IMR-90 (cell line): ENCODE measurements around the gene CLSTN3. TPM values are rescaled to one million over a fixed set of nuclear protein-coding genes. Genes with fewer than 3 reads are reported as not detected.

Experiments used
- ATAC-seq: fragments of 200-7000 bp; cut with Tn5 transposase; 2 replicates; pipeline ENCODE4 v1.9.1; 2020; ENCODE audit warnings: low read depth, mild to moderate bottlenecking, moderate library complexity
- BruUV-seq: library from RNA; stranded (reverse); fragments of 400-500 nt; replicated peaks from 2 replicates; lab custom pipeline; 2021; lab: Mats Ljungman, UMichigan
- CTCF ChIA-PET: fragments of 300-600 bp; formaldehyde crosslinking; extraction: SDS; loops from one replicate; lab custom pipeline; 2021; ENCODE audit warnings: antibody characterized with exemption; lab: Yijun Ruan, JAX
- POLR2A ChIA-PET: fragments of 300-600 bp; sonication (Branson Sonifier 250); formaldehyde crosslinking; loops from one replicate; lab custom pipeline; 2022; ENCODE audit warnings: antibody characterized with exemption; ENCODE audit not compliant: unreplicated experiment; lab: Charles Lee
- DNase-seq: peaks from one replicate; pipeline ENCODE4 v3.0.0; 2013
- H2AFZ ChIP-seq: replicated peaks from 2 replicates; pipeline ENCODE3; 2013; ENCODE audit warnings: low read length, mild to moderate bottlenecking; ENCODE audit not compliant: poor library complexity
- H2AK5ac ChIP-seq: 2 replicates; pipeline ENCODE4 v1.6.1; 2013; ENCODE audit warnings: low read depth, low read length, inconsistent platforms
- H2AK9ac ChIP-seq: replicated peaks from 2 replicates; pipeline ENCODE3; 2013; ENCODE audit warnings: mild to moderate bottlenecking, low read depth, low read length, moderate library complexity; ENCODE audit not compliant: poor library complexity
- H2BK120ac ChIP-seq: 2 replicates; pipeline ENCODE4 v1.6.1; 2013; ENCODE audit warnings: low read depth, low read length, inconsistent platforms
- H2BK15ac ChIP-seq: 3 replicates; pipeline ENCODE4 v1.6.1; 2013; ENCODE audit warnings: low read depth, low read length, inconsistent platforms
- H2BK20ac ChIP-seq: 2 replicates; pipeline ENCODE4 v1.6.1; 2013; ENCODE audit warnings: low read depth, mild to moderate bottlenecking, inconsistent platforms, low read length, moderate library complexity
- H2BK5ac ChIP-seq: 2 replicates; pipeline ENCODE4 v1.6.1; 2013; ENCODE audit warnings: mild to moderate bottlenecking, low read depth, low read length, inconsistent platforms; ENCODE audit not compliant: poor library complexity, severe bottlenecking
- H3K14ac ChIP-seq: replicated peaks from 2 replicates; pipeline ENCODE4 v1.6.1; 2013; ENCODE audit warnings: low read depth, low read length, inconsistent platforms
- H3K18ac ChIP-seq: 2 replicates; pipeline ENCODE4 v1.6.1; 2013; ENCODE audit warnings: low read depth, low read length, control low read depth
- H3K23ac ChIP-seq: 2 replicates; pipeline ENCODE4 v1.6.1; 2013; ENCODE audit warnings: low read depth, low read length, inconsistent platforms
- H3K27ac ChIP-seq: 2 replicates; pipeline ENCODE4 v1.5.1; 2013; ENCODE audit warnings: mild to moderate bottlenecking, control low read depth, low read length; ENCODE audit not compliant: insufficient read depth
- H3K27me3 ChIP-seq: 2 replicates; pipeline ENCODE4 v1.6.1; 2013; ENCODE audit warnings: low read length; ENCODE audit not compliant: control insufficient read depth, insufficient read depth
- H3K36me3 ChIP-seq: 2 replicates; pipeline ENCODE4 v1.6.1; 2013; ENCODE audit warnings: low read length, mixed read lengths; ENCODE audit not compliant: control insufficient read depth, insufficient read depth
- H3K4ac ChIP-seq: 2 replicates; pipeline ENCODE4 v1.6.1; 2013; ENCODE audit warnings: low read depth, low read length, inconsistent platforms
- H3K4me1 ChIP-seq: 2 replicates; pipeline ENCODE4 v1.6.1; 2013; ENCODE audit warnings: low read length, mixed read lengths; ENCODE audit not compliant: control insufficient read depth, insufficient read depth
- H3K4me2 ChIP-seq: 2 replicates; pipeline ENCODE4 v1.6.1; 2013; ENCODE audit warnings: low read depth, mild to moderate bottlenecking, control low read depth, low read length, moderate library complexity
- H3K4me3 ChIP-seq: 2 replicates; pipeline ENCODE4 v1.5.1; 2013; ENCODE audit warnings: low read depth, mild to moderate bottlenecking, control low read depth, low read length, moderate library complexity; ENCODE audit not compliant: insufficient read depth
- H3K56ac ChIP-seq: 2 replicates; pipeline ENCODE4 v1.6.1; 2013; ENCODE audit warnings: low read length, inconsistent platforms; ENCODE audit not compliant: insufficient read depth; ENCODE audit errors: extremely low read depth
- H3K79me1 ChIP-seq, 2 experiments: 2 replicates each; pipeline ENCODE4 v1.6.1; 2013; ENCODE audit warnings: low read length in 2 of 2, inconsistent platforms in 1 of 2, low read depth in 1 of 2
- H3K9ac ChIP-seq: 2 replicates; pipeline ENCODE4 v1.6.1; 2013; ENCODE audit warnings: low read depth, low read length, control low read depth
- H3K9me1 ChIP-seq: 2 replicates; pipeline ENCODE4 v1.6.1; 2013; ENCODE audit warnings: low read length, inconsistent platforms; ENCODE audit not compliant: insufficient read depth
- H3K9me3 ChIP-seq: 2 replicates; pipeline ENCODE4 v1.6.1; 2013; ENCODE audit warnings: low read length; ENCODE audit not compliant: control insufficient read depth, insufficient read depth
- H4K20me1 ChIP-seq: 2 replicates; pipeline ENCODE4 v1.6.1; 2013; ENCODE audit warnings: low read length, inconsistent platforms; ENCODE audit not compliant: insufficient read depth
- H4K5ac ChIP-seq: 2 replicates; pipeline ENCODE4 v1.6.1; 2013; ENCODE audit warnings: mild to moderate bottlenecking, low read depth, low read length, control low read depth
- H4K8ac ChIP-seq, 2 experiments: 2 replicates each; pipeline ENCODE4 v1.6.1; 2013; ENCODE audit warnings: low read depth in 2 of 2, low read length in 2 of 2, control low read depth in 1 of 2, inconsistent platforms in 1 of 2
- H4K91ac ChIP-seq: 2 replicates; pipeline ENCODE4 v1.6.1; 2013; ENCODE audit warnings: low read depth, low read length, inconsistent platforms; ENCODE audit not compliant: insufficient read depth
- BHLHE40 ChIP-seq: fragments of 150-350 bp; IDR thresholded peaks from 2 replicates; pipeline ENCODE4 v1.6.1; 2016; ENCODE audit warnings: mild to moderate bottlenecking, low read depth, low read length
- CEBPB ChIP-seq: IDR thresholded peaks from 2 replicates; pipeline ENCODE4 v1.6.1; 2012; ENCODE audit warnings: low read depth, low read length, improper control_type of control experiment
- FOS ChIP-seq: fragments of 150-350 bp; IDR thresholded peaks from 2 replicates; pipeline ENCODE4 v1.6.1; 2016; ENCODE audit warnings: low read depth, low read length
- MAFK ChIP-seq: IDR thresholded peaks from 2 replicates; pipeline ENCODE4 v1.6.1; 2012; ENCODE audit warnings: low read depth, low read length, improper control_type of control experiment
- MAZ ChIP-seq: IDR thresholded peaks from 2 replicates; pipeline ENCODE4 v1.6.1; 2012; ENCODE audit warnings: low read depth, mild to moderate bottlenecking, low read length, improper control_type of control experiment, moderate library complexity, borderline replicate concordance
- MXI1 ChIP-seq: IDR thresholded peaks from 2 replicates; pipeline ENCODE4 v1.6.1; 2012; ENCODE audit warnings: low read depth, mild to moderate bottlenecking, low read length, moderate library complexity, borderline replicate concordance
- NFE2L2 ChIP-seq: fragments of 150-350 bp; IDR thresholded peaks from 2 replicates; pipeline ENCODE4 v1.6.1; 2016; ENCODE audit warnings: low read depth, mild to moderate bottlenecking, low read length
- POLR2A ChIP-seq: IDR thresholded peaks from 2 replicates; pipeline ENCODE4 v1.6.1; 2012; ENCODE audit warnings: mild to moderate bottlenecking, low read depth, low read length
- RAD21 ChIP-seq: IDR thresholded peaks from 2 replicates; pipeline ENCODE4 v1.6.1; 2012; ENCODE audit warnings: low read length, improper control_type of control experiment
- RCOR1 ChIP-seq: IDR thresholded peaks from 2 replicates; pipeline ENCODE4 v1.6.1; 2012; ENCODE audit warnings: mild to moderate bottlenecking, low read length, improper control_type of control experiment; ENCODE audit not compliant: insufficient replicate concordance
- RFX5 ChIP-seq: IDR thresholded peaks from 2 replicates; pipeline ENCODE4 v1.8.0; 2012; ENCODE audit warnings: low read depth, mild to moderate bottlenecking, low read length, moderate library complexity
- SMC3 ChIP-seq: fragments of 150-350 bp; IDR thresholded peaks from 2 replicates; pipeline ENCODE4 v1.6.1; 2016; ENCODE audit warnings: low read depth, mild to moderate bottlenecking, antibody characterized with exemption, low read length, moderate library complexity
- WGBS, 2 experiments: methylation state at CpG; one replicate each; pipeline versions ENCODE4 v1.1.5 to v1.1.7; 2013; ENCODE audit warnings: missing lambda C conversion rate in 2 of 2; ENCODE audit not compliant: insufficient read length in 1 of 2; ENCODE audit errors: extremely low coverage in 2 of 2; 5-methylcytosine and 5-hydroxymethylcytosine counted together
- dilution Hi-C: fragments of 300-500 bp; cut with HindIII; formaldehyde crosslinking; loops from one replicate; pipeline ENCODE4 v1.14.3; 2018; ENCODE audit warnings: low sequenced_read_pairs; ENCODE audit not compliant: unreplicated experiment
- in situ Hi-C: fragments of 300-500 bp; cut with MboI; formaldehyde crosslinking; loops from 3 replicates; pipeline ENCODE4 v1.14.3; 2019; ENCODE audit warnings: low sequenced_read_pairs, inconsistent platforms, mixed read lengths
- intact Hi-C: fragments of 100-400 bp; cut with micrococcal nuclease; formaldehyde crosslinking; loops from 2 replicates; pipeline ENCODE4 v1.10.0; 2022
- polyA plus RNA-seq, 3 experiments: library from polyadenylated mRNA; depleted of rRNA; stranded (reverse); fragments of >200 nt; gene quantifications; 2 replicates each; pipeline ENCODE4 v1.2.3, GENCODE V29; 2012; ENCODE audit warnings: low replicate concordance in 1 of 3
- total RNA-seq: library from RNA; depleted of rRNA; stranded (reverse); fragments of >200 nt; gene quantifications from 2 replicates; pipeline ENCODE4 v1.2.3, GENCODE V29; 2012
- TF ChIP-seq, protein P1 (sequence below): fragments of 150-350 bp; IDR thresholded peaks from 2 replicates; pipeline ENCODE4 v1.6.1; 2016; ENCODE audit warnings: low read depth, mild to moderate bottlenecking, low read length, moderate library complexity, borderline replicate concordance
- TF ChIP-seq, protein P2 (sequence below): fragments of 150-350 bp; IDR thresholded peaks from 2 replicates; pipeline ENCODE4 v1.6.1; 2017; ENCODE audit warnings: mild to moderate bottlenecking, antibody characterized with exemption, low read length, low read depth

Gene CLSTN3
- total and polyA plus RNA-seq, 2 of the 4 experiments (the other 2 are of a cell fraction), result 4.1 to 16.4 TPM

DNA sequence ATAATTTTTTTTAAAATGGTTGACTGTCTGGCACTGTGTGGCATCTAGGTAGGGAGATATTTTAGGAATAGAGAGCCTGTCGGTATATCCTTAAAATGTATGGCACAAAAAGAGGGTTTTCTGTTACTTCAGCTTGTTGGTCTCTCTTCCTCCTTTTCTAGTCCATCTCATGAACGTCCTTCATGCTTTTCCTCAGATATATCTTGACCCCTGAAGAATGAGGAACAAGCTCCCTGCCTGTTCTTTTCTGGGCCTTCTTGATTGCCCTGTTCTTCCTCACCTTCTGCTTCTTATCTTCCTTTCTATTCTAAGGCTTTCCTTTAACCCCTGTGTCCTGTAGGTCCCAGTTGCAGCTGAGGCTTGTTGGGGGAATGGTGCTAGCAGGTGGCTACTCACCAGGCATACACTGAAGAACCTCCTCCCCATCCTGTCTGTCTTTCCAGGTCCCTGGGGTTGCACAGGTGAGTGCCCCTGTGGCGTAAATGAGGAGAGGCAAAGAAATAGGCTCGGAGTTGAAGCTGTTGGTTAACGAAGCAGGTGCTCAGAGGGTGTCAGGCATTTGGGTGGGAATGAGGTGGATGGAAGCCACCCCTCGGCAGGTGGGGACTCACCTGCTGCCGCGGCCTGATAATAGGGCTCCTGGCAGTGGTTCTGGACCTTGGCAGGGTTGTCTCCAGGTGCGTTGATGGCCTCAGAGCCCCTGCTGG, 30.7 kb upstream of the CLSTN3 start:
- no peak overlapping the region for H2BK15ac ChIP-seq
- in situ Hi-C loops, result no loop called here
- H3K4me3 ChIP-seq, result no peak overlapping the region
- H4K20me1 ChIP-seq, result peaks cover 4% of the 10 kb centered on the region
- no peak overlapping the region for H2BK20ac ChIP-seq
- no peak overlapping the region for H3K18ac ChIP-seq
- dilution Hi-C loops, result no loop called here
- H3K9me1 ChIP-seq, result peaks cover 13% of the 10 kb centered on the region; the same call in 1 of the 2 replicates
- H3K56ac ChIP-seq, result no peak overlapping the region
- peaks cover 26% of the 10 kb centered on the region for H3K36me3 ChIP-seq
- H3K23ac ChIP-seq, result no peak overlapping the region
- no peak for DNase-seq
- intact Hi-C loops, result no loop called here
- ChIA-PET CTCF (interaction anchor here (1.3 kb wide), 1 partner anchor 9 kb away, joined by 4 read pairs; the partner anchor contains the start of gene C1RL), POLR2A (interaction anchor here (0.7 kb wide), 1 partner anchor 776 kb away, joined by 6 read pairs; no protein-coding TSS in a partner anchor)
- no peak overlapping the region for H3K4ac ChIP-seq
- no peak overlapping the region for H2AK5ac ChIP-seq
- H2AK9ac ChIP-seq, result no peak overlapping the region
- H2BK120ac ChIP-seq, result no peak overlapping the region
- H4K8ac ChIP-seq, result no peak overlapping the region
- peaks cover 11 to 14% of the 10 kb centered on the region in 2 experiments for H3K79me1 ChIP-seq
- H3K4me2 ChIP-seq, result no peak overlapping the region
- no peak overlapping the region for H4K5ac ChIP-seq
- H2AFZ ChIP-seq, result no peak overlapping the region
- H3K27me3 ChIP-seq, result no peaks in the 10 kb centered on the region
- no peak for ATAC-seq
- H4K91ac ChIP-seq, result no peak overlapping the region
- no peak for TF ChIP-seq MAZ
- TF ChIP-seq MAFK, result no peak
- no peak for TF ChIP-seq NFE2L2
- no peak for TF ChIP-seq POLR2A
- no peak for TF ChIP-seq RAD21
- TF ChIP-seq SMC3, result no peak
- TF ChIP-seq, protein P1, sequence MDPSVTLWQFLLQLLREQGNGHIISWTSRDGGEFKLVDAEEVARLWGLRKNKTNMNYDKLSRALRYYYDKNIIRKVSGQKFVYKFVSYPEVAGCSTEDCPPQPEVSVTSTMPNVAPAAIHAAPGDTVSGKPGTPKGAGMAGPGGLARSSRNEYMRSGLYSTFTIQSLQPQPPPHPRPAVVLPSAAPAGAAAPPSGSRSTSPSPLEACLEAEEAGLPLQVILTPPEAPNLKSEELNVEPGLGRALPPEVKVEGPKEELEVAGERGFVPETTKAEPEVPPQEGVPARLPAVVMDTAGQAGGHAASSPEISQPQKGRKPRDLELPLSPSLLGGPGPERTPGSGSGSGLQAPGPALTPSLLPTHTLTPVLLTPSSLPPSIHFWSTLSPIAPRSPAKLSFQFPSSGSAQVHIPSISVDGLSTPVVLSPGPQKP, result no peak
- TF ChIP-seq, protein P2, sequence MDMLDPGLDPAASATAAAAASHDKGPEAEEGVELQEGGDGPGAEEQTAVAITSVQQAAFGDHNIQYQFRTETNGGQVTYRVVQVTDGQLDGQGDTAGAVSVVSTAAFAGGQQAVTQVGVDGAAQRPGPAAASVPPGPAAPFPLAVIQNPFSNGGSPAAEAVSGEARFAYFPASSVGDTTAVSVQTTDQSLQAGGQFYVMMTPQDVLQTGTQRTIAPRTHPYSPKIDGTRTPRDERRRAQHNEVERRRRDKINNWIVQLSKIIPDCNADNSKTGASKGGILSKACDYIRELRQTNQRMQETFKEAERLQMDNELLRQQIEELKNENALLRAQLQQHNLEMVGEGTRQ, result no peak
- no peak for TF ChIP-seq BHLHE40
- no peak for TF ChIP-seq RFX5
- TF ChIP-seq CEBPB, result no peak
- TF ChIP-seq RCOR1, result no peak
- TF ChIP-seq FOS, result no peak
- no peak for TF ChIP-seq MXI1
- peaks cover 4% of the 10 kb centered on the region; the same call in 1 of the 2 replicates for H3K4me1 ChIP-seq
- H3K14ac ChIP-seq, result no peak overlapping the region
- no peak overlapping the region for H2BK5ac ChIP-seq
- H3K9me3 ChIP-seq, result no peaks in the 10 kb centered on the region
- 84% methylated on average over 4 of the region's 9 CpGs; no CpG with 5 or more reads in 1 of the 2 experiments for WGBS, 2 experiments
- no peak overlapping the region for H3K9ac ChIP-seq
- H3K27ac ChIP-seq, result no peak overlapping the region
- no TSS peak for BruUV-seq
